GM12865 (cell line): Measurements from ENCODE around the gene EXOSC10.
"Not testable (repeated sequence)": the region's sequence is repeated elsewhere in the genome, so short reads cannot be mapped to it uniquely, and the experiment has no call there.

Source experiments
- DNase-seq: peaks from one replicate; pipeline ENCODE4 v3.0.0; 2010; ENCODE audit warnings: low read depth
- H3K4me3 ChIP-seq: 2 replicates; pipeline ENCODE4 v1.5.1; 2011; ENCODE audit warnings: mild to moderate bottlenecking, low read depth, low read length, control low read depth
- TF ChIP-seq, protein P1 (sequence below): IDR thresholded peaks from 2 replicates; pipeline ENCODE4 v1.5.1; 2011; ENCODE audit warnings: low read length, control low read depth, low read depth, inconsistent platforms; ENCODE audit not compliant: insufficient read depth; ENCODE audit errors: missing control alignments

EXOSC10 gene

DNA sequence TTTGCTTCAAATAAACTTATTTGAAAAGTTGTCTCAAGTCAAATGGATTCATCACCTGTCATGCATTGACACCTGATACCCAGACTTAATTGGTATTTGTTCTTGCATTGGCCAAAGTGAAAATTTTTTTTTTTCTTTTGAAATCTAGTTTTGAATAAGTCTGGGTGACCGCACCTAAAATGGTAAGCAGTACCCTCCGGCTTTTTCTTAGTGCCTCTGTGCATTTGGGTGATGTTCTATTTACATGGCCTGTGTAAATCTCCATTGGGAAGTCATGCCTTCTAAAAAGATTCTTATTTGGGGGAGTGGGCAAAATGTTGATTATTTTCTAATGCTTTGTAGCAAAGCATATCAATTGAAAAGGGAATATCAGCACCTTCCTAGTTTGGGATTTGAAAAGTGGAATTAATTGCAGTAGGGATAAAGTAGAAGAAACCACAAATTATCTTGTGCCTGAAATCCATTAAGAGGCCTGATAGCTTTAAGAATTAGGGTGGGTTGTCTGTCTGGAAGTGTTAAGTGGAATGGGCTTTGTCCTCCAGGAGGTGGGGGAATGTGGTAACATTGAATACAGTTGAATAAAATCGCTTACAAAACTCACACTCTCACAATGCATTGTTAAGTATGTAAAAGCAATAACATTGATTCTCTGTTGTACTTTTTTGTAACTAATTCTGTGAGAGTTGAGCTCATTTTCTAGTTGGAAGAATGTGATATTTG, 75.4 kb downstream of the EXOSC10 start:
- TF ChIP-seq, protein P1, sequence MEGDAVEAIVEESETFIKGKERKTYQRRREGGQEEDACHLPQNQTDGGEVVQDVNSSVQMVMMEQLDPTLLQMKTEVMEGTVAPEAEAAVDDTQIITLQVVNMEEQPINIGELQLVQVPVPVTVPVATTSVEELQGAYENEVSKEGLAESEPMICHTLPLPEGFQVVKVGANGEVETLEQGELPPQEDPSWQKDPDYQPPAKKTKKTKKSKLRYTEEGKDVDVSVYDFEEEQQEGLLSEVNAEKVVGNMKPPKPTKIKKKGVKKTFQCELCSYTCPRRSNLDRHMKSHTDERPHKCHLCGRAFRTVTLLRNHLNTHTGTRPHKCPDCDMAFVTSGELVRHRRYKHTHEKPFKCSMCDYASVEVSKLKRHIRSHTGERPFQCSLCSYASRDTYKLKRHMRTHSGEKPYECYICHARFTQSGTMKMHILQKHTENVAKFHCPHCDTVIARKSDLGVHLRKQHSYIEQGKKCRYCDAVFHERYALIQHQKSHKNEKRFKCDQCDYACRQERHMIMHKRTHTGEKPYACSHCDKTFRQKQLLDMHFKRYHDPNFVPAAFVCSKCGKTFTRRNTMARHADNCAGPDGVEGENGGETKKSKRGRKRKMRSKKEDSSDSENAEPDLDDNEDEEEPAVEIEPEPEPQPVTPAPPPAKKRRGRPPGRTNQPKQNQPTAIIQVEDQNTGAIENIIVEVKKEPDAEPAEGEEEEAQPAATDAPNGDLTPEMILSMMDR = no peak
- H3K4me3 ChIP-seq = no peak overlapping the region
- DNase-seq = no peak

DNA sequence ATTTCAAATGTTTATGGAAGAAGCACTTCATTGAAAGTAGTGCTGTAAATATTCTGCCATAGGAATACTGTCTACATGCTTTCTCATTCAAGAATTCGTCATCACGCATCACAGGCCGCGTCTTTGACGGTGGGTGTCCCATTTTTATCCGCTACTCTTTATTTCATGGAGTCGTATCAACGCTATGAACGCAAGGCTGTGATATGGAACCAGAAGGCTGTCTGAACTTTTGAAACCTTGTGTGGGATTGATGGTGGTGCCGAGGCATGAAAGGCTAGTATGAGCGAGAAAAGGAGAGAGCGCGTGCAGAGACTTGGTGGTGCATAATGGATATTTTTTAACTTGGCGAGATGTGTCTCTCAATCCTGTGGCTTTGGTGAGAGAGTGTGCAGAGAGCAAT, 76.5 kb downstream of the EXOSC10 start:
- no peak overlapping the region for H3K4me3 ChIP-seq
- TF ChIP-seq, protein P1 = no peak
- DNase-seq = no peak

DNA sequence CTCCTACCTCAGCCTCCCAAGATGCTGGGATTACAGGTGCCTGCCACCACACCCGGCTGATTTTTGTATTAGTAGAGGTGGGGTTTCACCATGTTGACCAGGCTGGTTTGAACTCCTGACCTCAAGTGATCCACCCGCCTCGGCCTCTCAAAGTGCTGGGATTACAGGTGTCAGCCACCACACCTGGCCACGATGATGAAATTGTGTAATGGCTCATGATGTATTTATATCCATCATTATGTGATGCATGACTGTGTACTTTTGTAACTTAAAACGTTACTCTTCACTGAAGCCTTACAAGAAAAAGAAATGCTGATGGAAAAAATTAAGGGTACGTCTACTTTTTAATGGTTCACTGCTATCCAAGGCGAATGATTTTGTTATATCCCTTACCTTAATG, 79.7 kb downstream of the EXOSC10 start:
- no peak overlapping the region for H3K4me3 ChIP-seq
- TF ChIP-seq, protein P1 = no peak
- no peak for DNase-seq

DNA sequence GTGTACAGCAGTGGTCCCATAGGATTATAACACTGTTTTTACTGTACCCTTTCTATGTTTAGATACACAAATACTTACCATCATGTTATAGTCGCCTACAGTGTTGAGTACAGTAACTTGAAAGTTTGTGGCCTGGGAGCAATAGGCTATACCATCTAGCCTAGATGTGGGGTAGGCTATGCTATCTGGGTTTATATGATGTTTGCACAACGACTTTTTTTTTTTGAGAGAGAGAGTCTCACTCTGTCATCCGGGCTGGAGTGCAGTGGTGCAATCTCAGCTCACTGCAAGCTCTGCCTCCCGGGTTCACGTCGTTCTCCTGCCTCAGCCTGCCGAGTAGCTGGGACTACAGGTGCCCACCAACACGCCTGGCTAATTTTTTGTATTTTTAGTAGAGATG, 80.3 kb downstream of the EXOSC10 start:
- not testable (repeated sequence) for H3K4me3 ChIP-seq, DNase-seq
